Astrocyte of the spinal cord (primary cell): ENCODE measurements around the gene PEPD.
A peak's percentile ranks its signal among the peaks of the same experiment; 100 is the strongest.

Experiments used
- DNase-seq: peaks from one replicate; pipeline ENCODE4 v3.0.0; 2011; ENCODE audit warnings: low read depth, low spot score
- H3K4me3 ChIP-seq: 2 replicates; pipeline ENCODE4 v1.5.1; 2011; ENCODE audit warnings: low read depth, mild to moderate bottlenecking, low read length, moderate library complexity
- in situ Hi-C: cut with HindIII; loops from 2 replicates; pipeline ENCODE4 v1.10.0; 2017; ENCODE audit warnings: low sequenced_read_pairs
- TF ChIP-seq, protein P1 (sequence below): IDR thresholded peaks from 2 replicates; pipeline ENCODE4 v1.5.1; 2012; ENCODE audit warnings: low read depth, mild to moderate bottlenecking, low read length, inconsistent platforms

Gene PEPD

DNA sequence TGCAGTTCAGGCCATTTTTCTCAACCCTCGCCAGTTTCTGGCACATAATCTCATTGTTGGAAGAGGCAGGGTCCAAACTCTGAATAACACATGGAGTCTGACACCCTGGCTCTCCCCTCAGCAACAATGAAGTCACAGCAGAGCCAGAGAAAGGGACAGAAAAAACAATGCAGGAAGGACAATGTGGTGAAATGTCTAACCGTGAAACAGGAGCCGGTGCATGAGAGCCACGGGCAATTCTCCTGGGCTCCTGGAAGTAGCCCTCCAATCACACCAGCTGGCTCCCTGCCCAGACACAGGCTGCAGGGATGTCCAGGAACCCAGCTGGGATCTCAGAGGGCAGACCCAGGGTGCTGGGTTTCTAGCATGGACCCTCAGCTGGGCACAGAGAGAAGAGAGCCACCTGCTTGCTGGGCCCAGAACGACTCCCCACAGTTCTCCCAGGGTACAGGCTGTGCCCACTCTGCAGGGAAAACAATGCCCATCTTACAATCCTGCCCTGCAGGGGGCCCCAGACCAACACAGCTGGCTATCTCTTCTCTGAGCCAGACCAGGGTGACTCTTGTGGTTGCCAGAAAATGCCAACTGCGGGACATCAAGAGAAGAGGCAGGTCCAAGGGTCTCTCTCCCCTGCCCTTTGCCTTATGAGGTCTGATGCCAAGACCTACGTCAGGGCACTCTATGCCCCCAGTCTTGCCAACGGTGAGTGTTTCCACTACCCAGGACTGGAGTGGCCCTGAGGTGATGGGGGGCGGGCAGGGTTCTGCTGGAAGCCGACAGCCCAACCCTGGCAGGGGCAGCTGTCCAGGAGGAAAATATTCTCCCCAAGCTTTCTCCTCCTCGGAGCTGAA is 83.5 kb downstream of the PEPD start:
- no peak overlapping the region for H3K4me3 ChIP-seq
- DNase-seq = peak; percentile 26
- TF ChIP-seq, protein P1, sequence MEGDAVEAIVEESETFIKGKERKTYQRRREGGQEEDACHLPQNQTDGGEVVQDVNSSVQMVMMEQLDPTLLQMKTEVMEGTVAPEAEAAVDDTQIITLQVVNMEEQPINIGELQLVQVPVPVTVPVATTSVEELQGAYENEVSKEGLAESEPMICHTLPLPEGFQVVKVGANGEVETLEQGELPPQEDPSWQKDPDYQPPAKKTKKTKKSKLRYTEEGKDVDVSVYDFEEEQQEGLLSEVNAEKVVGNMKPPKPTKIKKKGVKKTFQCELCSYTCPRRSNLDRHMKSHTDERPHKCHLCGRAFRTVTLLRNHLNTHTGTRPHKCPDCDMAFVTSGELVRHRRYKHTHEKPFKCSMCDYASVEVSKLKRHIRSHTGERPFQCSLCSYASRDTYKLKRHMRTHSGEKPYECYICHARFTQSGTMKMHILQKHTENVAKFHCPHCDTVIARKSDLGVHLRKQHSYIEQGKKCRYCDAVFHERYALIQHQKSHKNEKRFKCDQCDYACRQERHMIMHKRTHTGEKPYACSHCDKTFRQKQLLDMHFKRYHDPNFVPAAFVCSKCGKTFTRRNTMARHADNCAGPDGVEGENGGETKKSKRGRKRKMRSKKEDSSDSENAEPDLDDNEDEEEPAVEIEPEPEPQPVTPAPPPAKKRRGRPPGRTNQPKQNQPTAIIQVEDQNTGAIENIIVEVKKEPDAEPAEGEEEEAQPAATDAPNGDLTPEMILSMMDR = no peak
- in situ Hi-C loops = no loop called here

GRCh38 chr19:33437393-33437820 is 84.2 kb downstream of the PEPD start:
- TF ChIP-seq, protein P1 = no peak
- H3K4me3 ChIP-seq = no peak overlapping the region
- no peak for DNase-seq
- in situ Hi-C loops = no loop called here

GRCh38 chr19:33436360-33437345 is 84.9 kb downstream of the PEPD start:
- no peak for DNase-seq
- in situ Hi-C loops = no loop called here
- no peak overlapping the region for H3K4me3 ChIP-seq
- TF ChIP-seq, protein P1 = no peak

GRCh38 chr19:33435706-33436359 is 85.8 kb downstream of the PEPD start:
- H3K4me3 ChIP-seq = no peak overlapping the region
- TF ChIP-seq, protein P1 = no peak
- no peak for DNase-seq
- in situ Hi-C loops = no loop called here

DNA sequence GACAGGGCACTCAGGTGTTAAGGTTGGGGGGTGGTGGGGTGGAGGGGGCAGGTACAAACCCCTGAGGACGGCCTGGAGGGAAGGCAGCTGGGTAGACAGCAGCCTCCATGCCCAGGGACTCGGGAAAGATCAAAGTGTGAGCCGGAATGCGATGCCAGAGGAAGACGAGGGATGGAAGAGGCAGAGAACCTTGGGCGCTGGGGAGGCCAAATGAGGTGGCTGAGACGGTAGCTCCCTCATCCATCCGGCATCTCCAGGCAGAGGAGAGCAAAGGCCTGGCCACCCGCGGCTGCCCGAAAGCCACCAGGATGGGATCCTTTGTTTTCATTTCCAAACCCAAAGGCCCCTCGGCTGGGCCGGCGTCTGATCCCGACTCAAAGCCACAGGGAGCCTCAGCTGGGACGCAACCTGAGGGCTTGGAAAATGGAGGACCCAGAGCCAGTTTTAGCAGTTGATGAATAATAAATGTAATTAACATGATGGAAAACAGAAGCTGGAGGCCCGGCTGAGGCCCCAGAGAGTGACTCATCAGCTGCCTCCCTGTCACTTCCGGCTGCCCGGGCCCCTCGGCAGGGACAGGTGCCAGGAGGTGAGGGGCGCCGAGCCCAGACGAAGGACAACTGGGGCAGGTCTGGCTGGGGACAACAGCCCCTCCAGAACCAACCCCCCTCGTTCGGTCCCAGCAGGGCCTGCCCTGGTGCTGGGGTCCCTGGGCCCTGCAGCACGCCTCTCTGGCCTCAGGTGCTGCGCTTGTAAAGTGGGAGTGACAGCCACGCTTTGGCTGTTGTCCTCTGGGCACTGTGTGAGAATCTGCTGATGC is 86.5 kb downstream of the PEPD start:
- TF ChIP-seq, protein P1 = no peak
- DNase-seq = peak; percentile 37
- H3K4me3 ChIP-seq = no peak overlapping the region
- in situ Hi-C loops = no loop called here
